GM12892 (cell line): Measurements from ENCODE around the gene SNRNP70.
"Not testable (repeated sequence)": the region's sequence is repeated elsewhere in the genome, so short reads cannot be mapped to it uniquely, and the experiment has no call there.

Experiments used
- POLR2A ChIP-seq: IDR thresholded peaks from 2 replicates; pipeline ENCODE4 v1.6.1; 2011; ENCODE audit warnings: low read depth, low read length, control low read depth
- POLR2AphosphoS5 ChIP-seq: IDR thresholded peaks from 2 replicates; pipeline ENCODE4 v1.6.1; 2011; ENCODE audit warnings: low read depth, low read length, control low read depth

GRCh38 chr19:49050376-49051033 lies 34.7 kb upstream of the SNRNP70 start:
- TF ChIP-seq POLR2AphosphoS5, POLR2A: not testable (repeated sequence)
